ENCODE measurements around the gene NR6A1.

NR6A1 gene

GRCh38 chr9:124595743-124596142 is 175.4 kb downstream of the NR6A1 start:
- Histone ChIP-seq H3K27ac (replicated peaks) (no peak overlapping the region), H3K27me3 (ENCODE audit: insufficient read depth, poor library complexity, severe bottlenecking) (no peaks in the 10 kb centered on the region), H3K4me3 (replicated peaks; ENCODE audit: insufficient read depth, low read length) (no peak overlapping the region)
- no peak for TF ChIP-seq SPI1 (IDR thresholded peaks at IDR 0.05; ENCODE audit: borderline replicate concordance, low read depth)
- TF ChIP-seq, protein P1, sequence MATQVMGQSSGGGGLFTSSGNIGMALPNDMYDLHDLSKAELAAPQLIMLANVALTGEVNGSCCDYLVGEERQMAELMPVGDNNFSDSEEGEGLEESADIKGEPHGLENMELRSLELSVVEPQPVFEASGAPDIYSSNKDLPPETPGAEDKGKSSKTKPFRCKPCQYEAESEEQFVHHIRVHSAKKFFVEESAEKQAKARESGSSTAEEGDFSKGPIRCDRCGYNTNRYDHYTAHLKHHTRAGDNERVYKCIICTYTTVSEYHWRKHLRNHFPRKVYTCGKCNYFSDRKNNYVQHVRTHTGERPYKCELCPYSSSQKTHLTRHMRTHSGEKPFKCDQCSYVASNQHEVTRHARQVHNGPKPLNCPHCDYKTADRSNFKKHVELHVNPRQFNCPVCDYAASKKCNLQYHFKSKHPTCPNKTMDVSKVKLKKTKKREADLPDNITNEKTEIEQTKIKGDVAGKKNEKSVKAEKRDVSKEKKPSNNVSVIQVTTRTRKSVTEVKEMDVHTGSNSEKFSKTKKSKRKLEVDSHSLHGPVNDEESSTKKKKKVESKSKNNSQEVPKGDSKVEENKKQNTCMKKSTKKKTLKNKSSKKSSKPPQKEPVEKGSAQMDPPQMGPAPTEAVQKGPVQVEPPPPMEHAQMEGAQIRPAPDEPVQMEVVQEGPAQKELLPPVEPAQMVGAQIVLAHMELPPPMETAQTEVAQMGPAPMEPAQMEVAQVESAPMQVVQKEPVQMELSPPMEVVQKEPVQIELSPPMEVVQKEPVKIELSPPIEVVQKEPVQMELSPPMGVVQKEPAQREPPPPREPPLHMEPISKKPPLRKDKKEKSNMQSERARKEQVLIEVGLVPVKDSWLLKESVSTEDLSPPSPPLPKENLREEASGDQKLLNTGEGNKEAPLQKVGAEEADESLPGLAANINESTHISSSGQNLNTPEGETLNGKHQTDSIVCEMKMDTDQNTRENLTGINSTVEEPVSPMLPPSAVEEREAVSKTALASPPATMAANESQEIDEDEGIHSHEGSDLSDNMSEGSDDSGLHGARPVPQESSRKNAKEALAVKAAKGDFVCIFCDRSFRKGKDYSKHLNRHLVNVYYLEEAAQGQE (IDR thresholded peaks at IDR 0.05; ENCODE audit: insufficient replicate concordance, low read depth): no peak
- no peak for TF ChIP-seq POLR2AphosphoS5 (IDR thresholded peaks at IDR 0.05; ENCODE audit: low read depth)
- no peak for TF ChIP-seq GABPA (IDR thresholded peaks at IDR 0.05; ENCODE audit: low read depth)
- TF ChIP-seq CTCF (IDR thresholded peaks at IDR 0.05; ENCODE audit: insufficient read depth, low read length): no peak
- no peak for DNase-seq (ENCODE audit: low read depth in 1 of 2, low spot score in 1 of 2)

GRCh38 chr9:124594673-124595072 is 176.4 kb downstream of the NR6A1 start:
- Histone ChIP-seq H3K4me3 (replicated peaks; ENCODE audit: insufficient read depth, low read length) (no peak overlapping the region), H3K27ac (replicated peaks) (no peak overlapping the region), H3K27me3 (ENCODE audit: insufficient read depth, poor library complexity, severe bottlenecking) (no peaks in the 10 kb centered on the region)
- no peak for DNase-seq (ENCODE audit: low read depth in 1 of 2, low spot score in 1 of 2)
- TF ChIP-seq, protein P1 (IDR thresholded peaks at IDR 0.05; ENCODE audit: insufficient replicate concordance, low read depth): no peak

DNA sequence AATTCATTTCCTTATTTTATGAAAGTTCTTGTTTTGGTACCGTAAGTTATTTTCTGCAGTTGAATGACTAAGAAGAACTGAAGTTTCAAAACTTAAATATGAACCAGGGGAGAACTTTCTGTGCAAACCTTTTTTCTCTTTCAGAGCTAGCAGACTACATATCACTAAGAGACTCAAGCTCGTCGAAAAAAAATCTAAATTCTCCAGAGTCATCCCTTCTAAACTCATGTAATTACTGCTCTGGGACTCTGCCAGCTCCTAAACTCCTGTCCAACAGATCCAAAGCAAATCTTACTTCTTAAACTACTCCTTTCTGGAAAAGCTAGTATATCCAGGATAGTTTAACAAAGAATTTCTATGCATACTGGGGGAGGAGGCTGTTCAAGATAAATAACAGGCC is 176.9 kb downstream of the NR6A1 start:
- DNase-seq (ENCODE audit: low read depth in 1 of 2, low spot score in 1 of 2): no peak
- no peak overlapping the region; the same call in 1 of the 2 replicates for H3K27ac ChIP-seq (replicated peaks)
- no peak overlapping the region for H3K4me3 ChIP-seq (replicated peaks; ENCODE audit: insufficient read depth, low read length)
- H3K27me3 ChIP-seq (ENCODE audit: insufficient read depth, poor library complexity, severe bottlenecking): no peaks in the 10 kb centered on the region
- TF ChIP-seq SPI1 (IDR thresholded peaks at IDR 0.05; ENCODE audit: borderline replicate concordance, low read depth): no peak
- TF ChIP-seq CTCF (IDR thresholded peaks at IDR 0.05; ENCODE audit: insufficient read depth, low read length): no peak
- no peak for TF ChIP-seq POLR2AphosphoS5 (IDR thresholded peaks at IDR 0.05; ENCODE audit: low read depth)
- TF ChIP-seq, protein P1 (IDR thresholded peaks at IDR 0.05; ENCODE audit: insufficient replicate concordance, low read depth): no peak
- no peak for TF ChIP-seq GABPA (IDR thresholded peaks at IDR 0.05; ENCODE audit: low read depth)

GRCh38 chr9:124593651-124594058 is 177.5 kb downstream of the NR6A1 start:
- no peak overlapping the region for H3K4me3 ChIP-seq (replicated peaks; ENCODE audit: insufficient read depth, low read length)
- peak in 1 of 2 experiments; percentile 5 for DNase-seq (ENCODE audit: low read depth in 1 of 2, low spot score in 1 of 2)

More at GRCh38 chr9:124593651-124594058, 177.5 kb downstream of the NR6A1 start:
- no peak for TF ChIP-seq GABPA (IDR thresholded peaks at IDR 0.05; ENCODE audit: low read depth)
- TF ChIP-seq, protein P1 (IDR thresholded peaks at IDR 0.05; ENCODE audit: insufficient replicate concordance, low read depth): no peak
- TF ChIP-seq POLR2AphosphoS5 (IDR thresholded peaks at IDR 0.05; ENCODE audit: low read depth): no peak
- TF ChIP-seq SPI1 (IDR thresholded peaks at IDR 0.05; ENCODE audit: borderline replicate concordance, low read depth): no peak
- no peak for TF ChIP-seq CTCF (IDR thresholded peaks at IDR 0.05; ENCODE audit: insufficient read depth, low read length)
- Histone ChIP-seq H3K27ac (replicated peaks) (no peak overlapping the region; the same call in 1 of the 2 replicates), H3K27me3 (ENCODE audit: insufficient read depth, poor library complexity, severe bottlenecking) (no peaks in the 10 kb centered on the region)

Measured in HL-60 (cell line).